RWPE2 (cell line): ENCODE data around the gene PTGIS.

ENCODE experiments used
- ATAC-seq: fragments of 200-7000 bp; cut with Tn5 transposase; 3 replicates; pipeline ENCODE4 v1.9.1; 2021; ENCODE audit warnings: low read depth
- DNase-seq: peaks from one replicate; pipeline ENCODE4 v3.0.0-alpha.2; 2020; ENCODE audit warnings: low spot score
- H3K27ac ChIP-seq: fragments of 450-650 bp; 2 replicates; pipeline ENCODE4 v1.5.1; 2017; ENCODE audit warnings: mild to moderate bottlenecking; ENCODE audit not compliant: poor library complexity, severe bottlenecking
- H3K27me3 ChIP-seq: fragments of 250-450 bp; sonication (Bioruptor Pico); 2 replicates; pipeline ENCODE4 v1.5.1; 2021; ENCODE audit warnings: mild to moderate bottlenecking, moderate library complexity; ENCODE audit not compliant: insufficient read depth, poor library complexity, severe bottlenecking
- H3K36me3 ChIP-seq: fragments of 250-450 bp; sonication (Bioruptor Pico); 2 replicates; pipeline ENCODE4 v1.5.1; 2020; ENCODE audit warnings: low read depth, mild to moderate bottlenecking, moderate library complexity
- H3K4me1 ChIP-seq: fragments of 250-450 bp; sonication (Bioruptor Pico); 2 replicates; pipeline ENCODE4 v1.5.1; 2021; ENCODE audit warnings: mild to moderate bottlenecking, moderate library complexity; ENCODE audit not compliant: insufficient read depth, poor library complexity, severe bottlenecking
- H3K4me3 ChIP-seq: fragments of 250-450 bp; sonication (Bioruptor Pico); 2 replicates; pipeline ENCODE4 v1.5.1; 2021; ENCODE audit warnings: mild to moderate bottlenecking, moderate library complexity; ENCODE audit not compliant: severe bottlenecking
- H3K9me3 ChIP-seq: fragments of 250-450 bp; sonication (Bioruptor Pico); 2 replicates; pipeline ENCODE4 v1.5.1; 2021; ENCODE audit warnings: mild to moderate bottlenecking, moderate library complexity; ENCODE audit not compliant: severe bottlenecking
- TF ChIP-seq, protein P1 (sequence below): fragments of 450-650 bp; IDR thresholded peaks from one replicate; pipeline ENCODE4 v1.5.1; 2017; ENCODE audit warnings: mild to moderate bottlenecking, moderate library complexity; ENCODE audit not compliant: poor library complexity, severe bottlenecking

Gene PTGIS

DNA sequence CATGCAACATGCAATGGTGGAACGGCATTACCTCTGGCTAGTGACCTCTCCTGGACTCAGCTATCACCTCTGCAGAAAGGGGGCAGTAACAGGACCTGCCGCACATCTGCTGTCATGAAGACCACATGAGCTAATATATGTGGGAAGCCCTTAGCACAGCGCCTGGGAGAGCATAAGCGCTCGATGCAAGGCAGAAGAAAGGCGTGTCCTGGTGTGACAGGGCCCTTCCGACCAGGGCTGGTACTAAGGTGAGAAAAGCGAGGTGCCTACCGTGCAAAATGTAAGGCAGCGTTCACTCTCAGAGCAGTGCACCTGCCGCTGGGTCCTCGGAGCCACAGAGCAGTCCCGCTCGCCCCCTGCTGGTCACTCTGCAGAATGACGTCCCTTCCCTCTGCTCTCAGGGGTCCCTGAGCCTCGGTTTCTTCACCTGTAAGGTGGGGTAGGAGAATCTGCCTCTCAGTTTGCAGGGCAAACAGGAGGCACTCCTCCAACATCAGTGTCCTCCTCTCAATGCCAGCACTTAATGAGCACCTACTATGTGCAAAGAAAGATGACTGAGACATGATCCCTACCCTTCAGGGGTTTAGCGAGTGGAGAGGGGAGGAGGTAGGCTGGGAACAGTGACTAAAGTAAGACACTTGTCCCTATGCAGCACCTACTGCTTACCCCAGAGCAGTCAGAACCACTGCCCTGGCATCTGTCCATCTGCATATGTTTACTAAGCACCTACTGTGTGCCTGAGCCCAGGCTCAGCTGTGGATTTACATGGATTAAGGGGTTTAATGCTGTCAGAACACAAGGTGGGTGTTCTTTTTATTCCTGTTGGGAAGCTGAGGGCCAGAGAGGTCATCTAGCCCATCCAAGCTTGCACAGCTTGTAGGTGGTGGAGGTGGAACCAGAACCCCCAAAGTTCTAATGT, 41.1 kb upstream of the PTGIS start:
- no peaks in the 10 kb centered on the region for H3K9me3 ChIP-seq
- TF ChIP-seq, protein P1, sequence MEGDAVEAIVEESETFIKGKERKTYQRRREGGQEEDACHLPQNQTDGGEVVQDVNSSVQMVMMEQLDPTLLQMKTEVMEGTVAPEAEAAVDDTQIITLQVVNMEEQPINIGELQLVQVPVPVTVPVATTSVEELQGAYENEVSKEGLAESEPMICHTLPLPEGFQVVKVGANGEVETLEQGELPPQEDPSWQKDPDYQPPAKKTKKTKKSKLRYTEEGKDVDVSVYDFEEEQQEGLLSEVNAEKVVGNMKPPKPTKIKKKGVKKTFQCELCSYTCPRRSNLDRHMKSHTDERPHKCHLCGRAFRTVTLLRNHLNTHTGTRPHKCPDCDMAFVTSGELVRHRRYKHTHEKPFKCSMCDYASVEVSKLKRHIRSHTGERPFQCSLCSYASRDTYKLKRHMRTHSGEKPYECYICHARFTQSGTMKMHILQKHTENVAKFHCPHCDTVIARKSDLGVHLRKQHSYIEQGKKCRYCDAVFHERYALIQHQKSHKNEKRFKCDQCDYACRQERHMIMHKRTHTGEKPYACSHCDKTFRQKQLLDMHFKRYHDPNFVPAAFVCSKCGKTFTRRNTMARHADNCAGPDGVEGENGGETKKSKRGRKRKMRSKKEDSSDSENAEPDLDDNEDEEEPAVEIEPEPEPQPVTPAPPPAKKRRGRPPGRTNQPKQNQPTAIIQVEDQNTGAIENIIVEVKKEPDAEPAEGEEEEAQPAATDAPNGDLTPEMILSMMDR, result peak; percentile 100
- no peak for DNase-seq

GRCh38 chr20:49607568-49607967, 39.6 kb upstream of the PTGIS start:
- H3K4me1 ChIP-seq, result peaks cover 11% of the 10 kb centered on the region
- ATAC-seq, result no peak

More for the DNA sequence above, 41.1 kb upstream of the PTGIS start:
- H3K4me3 ChIP-seq, result no peak overlapping the region
- peak; percentile 58 for ATAC-seq
- no peak overlapping the region for H3K27ac ChIP-seq
- H3K4me1 ChIP-seq, result peaks cover 11% of the 10 kb centered on the region
- no peaks in the 10 kb centered on the region for H3K27me3 ChIP-seq
- H3K36me3 ChIP-seq, result no peaks in the 10 kb centered on the region

GRCh38 chr20:49603209-49603627, 35.3 kb upstream of the PTGIS start:
- no peak for DNase-seq
- Histone ChIP-seq H3K4me3 (no peak overlapping the region), H3K27me3 (no peaks in the 10 kb centered on the region), H3K36me3 (no peaks in the 10 kb centered on the region), H3K4me1 (peaks cover 11% of the 10 kb centered on the region), H3K9me3 (no peaks in the 10 kb centered on the region), H3K27ac (no peak overlapping the region)
- TF ChIP-seq, protein P1, result peak; percentile 60
- no peak for ATAC-seq

More at GRCh38 chr20:49607568-49607967, 39.6 kb upstream of the PTGIS start:
- H3K4me3 ChIP-seq, result no peak overlapping the region
- no peaks in the 10 kb centered on the region for H3K36me3 ChIP-seq
- no peak overlapping the region for H3K27ac ChIP-seq
- H3K27me3 ChIP-seq, result no peaks in the 10 kb centered on the region
- no peaks in the 10 kb centered on the region for H3K9me3 ChIP-seq
- DNase-seq, result no peak
- TF ChIP-seq, protein P1, result no peak

DNA sequence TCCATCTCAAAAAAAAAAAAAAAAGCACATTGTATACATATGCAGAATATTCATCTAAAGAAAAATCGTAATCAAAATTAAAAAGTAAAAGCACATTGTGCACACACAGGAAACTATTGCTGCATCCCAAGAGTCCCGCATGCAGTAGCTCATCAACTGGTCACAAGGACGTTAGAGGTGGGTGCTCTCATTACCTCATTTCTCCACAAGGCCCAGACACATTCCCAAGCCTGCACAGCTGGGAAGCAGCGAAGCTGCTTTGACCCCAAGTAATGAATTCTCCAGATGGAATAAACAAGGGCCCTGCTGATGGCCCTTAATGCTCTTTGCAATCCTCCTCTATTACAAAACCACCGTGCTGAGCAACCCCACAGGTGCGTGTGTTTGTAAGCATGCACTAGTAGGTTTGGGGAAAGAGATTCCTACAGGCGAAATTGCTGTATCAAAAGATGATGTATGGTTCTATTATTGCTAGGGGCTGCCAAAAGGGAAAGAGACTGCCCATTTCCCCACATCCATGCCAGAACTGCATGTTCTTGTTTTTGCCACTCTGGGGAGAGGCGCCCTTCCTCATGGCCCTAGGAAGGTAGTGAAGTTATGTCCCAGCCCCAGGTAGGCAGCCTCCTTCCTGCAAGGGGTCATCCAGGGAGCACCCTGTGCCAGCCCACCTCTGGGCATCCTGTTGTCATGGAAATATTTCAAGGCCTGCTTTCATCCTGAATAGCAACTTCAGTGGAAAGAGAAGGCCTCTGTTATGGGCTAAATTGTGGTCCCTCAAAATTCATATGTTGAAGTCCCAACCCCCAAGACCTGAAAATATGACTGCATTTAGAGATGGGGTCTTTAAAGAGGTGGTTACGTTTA, 34.6 kb upstream of the PTGIS start:
- DNase-seq (no peak), ATAC-seq (no peak)
- H3K36me3 ChIP-seq, result no peaks in the 10 kb centered on the region
- no peak overlapping the region for H3K4me3 ChIP-seq
- H3K9me3 ChIP-seq, result no peaks in the 10 kb centered on the region
- TF ChIP-seq, protein P1, result no peak
- peaks cover 11% of the 10 kb centered on the region for H3K4me1 ChIP-seq
- no peak overlapping the region for H3K27ac ChIP-seq
- no peaks in the 10 kb centered on the region for H3K27me3 ChIP-seq
